Raji (cell line): ENCODE data around the gene FEM1B.

Experiments
- POLR2A ChIP-seq: IDR thresholded peaks from 2 replicates; pipeline ENCODE4 v1.6.1; 2011; ENCODE audit warnings: low read depth, low read length, control low read depth; ENCODE audit not compliant: insufficient read depth

The FEM1B gene

GRCh38 chr15:68277131-68277602, 378 bp upstream of the FEM1B start:
- no peak for TF ChIP-seq POLR2A

GRCh38 chr15:68278345-68278594, 725 bp downstream of the FEM1B start:
- no peak; the same call in 1 of the 2 replicates for TF ChIP-seq POLR2A

- TF ChIP-seq POLR2A, result no peak
Observed at GRCh38 chr15:68278595-68279405, 1.3 kb downstream of the FEM1B start.

- no peak for TF ChIP-seq POLR2A
Observed at GRCh38 chr15:68279779-68280753, 2.5 kb downstream of the FEM1B start.

- TF ChIP-seq POLR2A, result no peak
Observed at GRCh38 chr15:68281008-68281407, 3.5 kb downstream of the FEM1B start.

- no peak for TF ChIP-seq POLR2A
Observed at GRCh38 chr15:68283401-68283800, 5.9 kb downstream of the FEM1B start.

- TF ChIP-seq POLR2A, result no peak
Observed at GRCh38 chr15:68284616-68285258, 7.2 kb downstream of the FEM1B start.

- no peak for TF ChIP-seq POLR2A
Observed at GRCh38 chr15:68285259-68285980, 7.9 kb downstream of the FEM1B start.

- no peak for TF ChIP-seq POLR2A
Observed at GRCh38 chr15:68286256-68286655, 8.7 kb downstream of the FEM1B start.

GRCh38 chr15:68289057-68289456, 11.5 kb downstream of the FEM1B start:
- TF ChIP-seq POLR2A, result no peak

- no peak for TF ChIP-seq POLR2A
Observed at GRCh38 chr15:68289621-68290352, 12.2 kb downstream of the FEM1B start.

GRCh38 chr15:68290715-68291114, 13.2 kb downstream of the FEM1B start:
- no peak for TF ChIP-seq POLR2A

GRCh38 chr15:68292157-68292781, 14.7 kb downstream of the FEM1B start:
- no peak for TF ChIP-seq POLR2A

GRCh38 chr15:68292967-68293366, 15.4 kb downstream of the FEM1B start:
- no peak for TF ChIP-seq POLR2A
